HepG2 (cell line): ENCODE results near the gene SHC1. TPM values are rescaled to one million over a fixed set of nuclear protein-coding genes. Genes with fewer than 3 reads are reported as not detected.
A peak's percentile ranks its signal among the peaks of the same experiment; 100 is the strongest.

Experiments used
- CTCF ChIP-seq: sonication (generic); formaldehyde crosslinking; IDR thresholded peaks from 2 replicates; pipeline ENCODE4 v1.5.0; 2020; ENCODE audit warnings: mild to moderate bottlenecking, missing genetic modification reagents, moderate library complexity
- EED ChIP-seq: sonication (generic); formaldehyde crosslinking; IDR thresholded peaks from 2 replicates; pipeline ENCODE4 v1.5.0; 2020; ENCODE audit warnings: mild to moderate bottlenecking, missing genetic modification reagents
- FOSL2 ChIP-seq: sonication (generic); formaldehyde crosslinking; IDR thresholded peaks from 2 replicates; pipeline ENCODE4 v1.4.0; 2020; ENCODE audit warnings: missing genetic modification reagents
- HDAC1 ChIP-seq: sonication (generic); formaldehyde crosslinking; IDR thresholded peaks from 2 replicates; pipeline ENCODE4 v1.5.1; 2020; ENCODE audit warnings: mild to moderate bottlenecking, missing genetic modification reagents
- HDAC2 ChIP-seq: sonication (generic); formaldehyde crosslinking; IDR thresholded peaks from 2 replicates; pipeline ENCODE4 v1.4.0; 2020; ENCODE audit warnings: missing genetic modification reagents
- HNF1B ChIP-seq: sonication (generic); formaldehyde crosslinking; IDR thresholded peaks from 2 replicates; pipeline ENCODE4 v1.5.1; 2020; ENCODE audit warnings: mild to moderate bottlenecking, moderate library complexity, missing genetic modification reagents
- MXI1 ChIP-seq: IDR thresholded peaks from 3 replicates; pipeline ENCODE4 v1.6.1; 2012; ENCODE audit warnings: low read depth, low read length, inconsistent platforms, borderline replicate concordance
- PAXIP1 ChIP-seq: sonication (generic); formaldehyde crosslinking; conservative IDR thresholded peaks from 2 replicates; pipeline ENCODE4 v1.4.0; 2020; ENCODE audit warnings: mild to moderate bottlenecking, missing genetic modification reagents, moderate library complexity
- RBM22 ChIP-seq: fragments of 200-400 bp; formaldehyde crosslinking; optimal IDR thresholded peaks from 2 replicates; pipeline ENCODE3; 2017; ENCODE audit warnings: mild to moderate bottlenecking, low read length, moderate library complexity
- RFX1 ChIP-seq: fragments of 450-650 bp; IDR thresholded peaks from 2 replicates; pipeline ENCODE4 v1.6.1; 2017
- RFX3 ChIP-seq: IDR thresholded peaks from 2 replicates; pipeline ENCODE4 v1.6.1; 2016; ENCODE audit warnings: missing biosample characterization, missing genetic modification reagents
- RFX5 ChIP-seq: IDR thresholded peaks from 2 replicates; pipeline ENCODE4 v1.6.1; 2011; ENCODE audit warnings: low read depth, low read length, improper control_type of control experiment
- RXRA ChIP-seq: sonication (generic); formaldehyde crosslinking; IDR thresholded peaks from 2 replicates; pipeline ENCODE4 v1.5.1; 2020; ENCODE audit warnings: missing genetic modification reagents
- SAP130 ChIP-seq: IDR thresholded peaks from 2 replicates; pipeline ENCODE4 v1.6.1; 2016; ENCODE audit warnings: low read depth
- TFAP4 ChIP-seq: sonication (generic); IDR thresholded peaks from 2 replicates; pipeline ENCODE4 v1.6.1; 2016; ENCODE audit warnings: low read depth, borderline replicate concordance
- U2AF2 ChIP-seq: fragments of 200-400 bp; formaldehyde crosslinking; IDR thresholded peaks from 2 replicates; pipeline ENCODE4 v1.6.1; 2017; ENCODE audit warnings: low read depth, mild to moderate bottlenecking, low read length
- ZFX ChIP-seq: sonication (generic); formaldehyde crosslinking; IDR thresholded peaks from 2 replicates; pipeline ENCODE4 v1.4.0; 2020; ENCODE audit warnings: mild to moderate bottlenecking, low read depth, missing genetic modification reagents, moderate library complexity
- ZNF331 ChIP-seq: sonication (generic); formaldehyde crosslinking; IDR thresholded peaks from 2 replicates; pipeline ENCODE4 v1.4.0; 2020; ENCODE audit warnings: missing genetic modification reagents
- ZNF350 ChIP-seq: sonication (generic); formaldehyde crosslinking; IDR thresholded peaks from 2 replicates; pipeline ENCODE4 v1.4.0; 2020; ENCODE audit warnings: mild to moderate bottlenecking, low read depth, missing genetic modification reagents, borderline replicate concordance
- ZNF713 ChIP-seq: sonication (generic); formaldehyde crosslinking; IDR thresholded peaks from 2 replicates; pipeline ENCODE4 v1.4.0; 2020; ENCODE audit warnings: mild to moderate bottlenecking, missing genetic modification reagents
- ZNF780A ChIP-seq: sonication (generic); formaldehyde crosslinking; IDR thresholded peaks from 2 replicates; pipeline ENCODE4 v1.8.0; 2022; ENCODE audit warnings: mild to moderate bottlenecking, missing genetic modification reagents, moderate library complexity
- ZNF891 ChIP-seq: sonication (generic); formaldehyde crosslinking; IDR thresholded peaks from 2 replicates; pipeline ENCODE4 v1.5.0; 2020; ENCODE audit warnings: mild to moderate bottlenecking, missing genetic modification reagents
- ZSCAN25 ChIP-seq: sonication (generic); formaldehyde crosslinking; IDR thresholded peaks from 2 replicates; pipeline ENCODE4 v1.8.0; 2022; ENCODE audit warnings: mild to moderate bottlenecking, missing genetic modification reagents
- polyA plus RNA-seq, 8 experiments: library from polyadenylated mRNA; depleted of rRNA in 3 of 8; stranded (reverse) in 7 of 8; unstranded in 1 of 8; fragments of >200 nt; fragmentation: Illumina TruSeq in 4 of 8; extraction: Trizol in 4 of 8; gene quantifications; 2 replicates each; pipeline versions ENCODE4 v1.2.1 to v1.2.3, GENCODE V29; 2011 to 2016; ENCODE audit warnings: low read depth in 4 of 8, missing spikeins in 1 of 8, mixed read lengths in 1 of 8; ENCODE audit not compliant: insufficient read depth in 1 of 8
- total RNA-seq, 5 experiments: library from RNA; depleted of rRNA; stranded (reverse); fragments of >200 nt; fragmentation: Illumina TruSeq; extraction: Trizol; gene quantifications; 2 replicates each; pipeline ENCODE4 v1.2.3, GENCODE V29; 2016; ENCODE audit warnings: low read depth in 1 of 5

Gene SHC1
- total and polyA plus RNA-seq, 2 of the 13 experiments (the other 11 are each of a cell fraction or from before 2014, with no cell fraction given): 52.0 to 137 TPM

GRCh38 chr1:154941333-154942013 is 29.1 kb downstream of the SHC1 start (continued):
- TF ChIP-seq U2AF2 (peak; percentile 97), RFX1 (peak; percentile 92), SAP130 (CRISPR knock-in tag) (peak; percentile 51), HNF1B (CRISPR knock-in tag) (peak; percentile 56; the same call in 1 of the 2 replicates), RFX3 (CRISPR knock-in tag) (peak; percentile 98), ZNF713 (CRISPR knock-in tag) (0 out of 2 replicates have a peak, but pooled peaks have one; percentile 66), EED (CRISPR knock-in tag) (no peak), HDAC1 (0 out of 2 replicates have a peak, but pooled peaks have one; percentile 20), ZFX (peak; percentile 39; the same call in 1 of the 2 replicates), ZSCAN25 (CRISPR knock-in tag) (0 out of 2 replicates have a peak, but pooled peaks have one; percentile 36), ZNF780A (no peak), TFAP4 (peak; percentile 46; the same call in 1 of the 2 replicates), ZNF891 (CRISPR knock-in tag) (0 out of 2 replicates have a peak, but pooled peaks have one; percentile 44), CTCF (CRISPR knock-in tag) (no peak), RFX5 (peak; percentile 57; the same call in 1 of the 2 replicates), MXI1 (peak; percentile 87; the same call in 2 of the 3 replicates), HDAC2 (no peak), RXRA (CRISPR knock-in tag) (peak; percentile 35; the same call in 1 of the 2 replicates), ZNF331 (CRISPR knock-in tag) (no peak), ZNF350 (CRISPR knock-in tag) (0 out of 2 replicates have a peak, but pooled peaks have one; percentile 29), FOSL2 (CRISPR knock-in tag) (0 out of 2 replicates have a peak, but pooled peaks have one; percentile 6), RBM22 (peak; percentile 99), PAXIP1 (CRISPR knock-in tag) (0 out of 2 replicates have a peak, but pooled peaks have one; percentile 15)
